Measurements from ENCODE around the gene POC1A.

GRCh38 chr3:52055537-52056351 lies 98.5 kb downstream of the POC1A start:
- no peak for TF ChIP-seq CTCF (IDR thresholded peaks at IDR 0.05)
- no peak for TF ChIP-seq EZH2 (IDR thresholded peaks at IDR 0.05; ENCODE audit: borderline replicate concordance, insufficient read depth, low read depth, low read length, poor library complexity, severe bottlenecking)
